Measurements from ENCODE around the gene PFN4. TPM values are rescaled to one million over a fixed set of nuclear protein-coding genes. Genes with fewer than 3 reads are reported as not detected.
A peak's percentile ranks its signal among the peaks of the same experiment; 100 is the strongest.
"Not testable (repeated sequence)": the region's sequence is repeated elsewhere in the genome, so short reads cannot be mapped to it uniquely, and the experiment has no call there.

Gene PFN4
- total and polyA plus RNA-seq, 2 experiments from 2014 or later, result 1.9 TPM; not detected in 1

DNA sequence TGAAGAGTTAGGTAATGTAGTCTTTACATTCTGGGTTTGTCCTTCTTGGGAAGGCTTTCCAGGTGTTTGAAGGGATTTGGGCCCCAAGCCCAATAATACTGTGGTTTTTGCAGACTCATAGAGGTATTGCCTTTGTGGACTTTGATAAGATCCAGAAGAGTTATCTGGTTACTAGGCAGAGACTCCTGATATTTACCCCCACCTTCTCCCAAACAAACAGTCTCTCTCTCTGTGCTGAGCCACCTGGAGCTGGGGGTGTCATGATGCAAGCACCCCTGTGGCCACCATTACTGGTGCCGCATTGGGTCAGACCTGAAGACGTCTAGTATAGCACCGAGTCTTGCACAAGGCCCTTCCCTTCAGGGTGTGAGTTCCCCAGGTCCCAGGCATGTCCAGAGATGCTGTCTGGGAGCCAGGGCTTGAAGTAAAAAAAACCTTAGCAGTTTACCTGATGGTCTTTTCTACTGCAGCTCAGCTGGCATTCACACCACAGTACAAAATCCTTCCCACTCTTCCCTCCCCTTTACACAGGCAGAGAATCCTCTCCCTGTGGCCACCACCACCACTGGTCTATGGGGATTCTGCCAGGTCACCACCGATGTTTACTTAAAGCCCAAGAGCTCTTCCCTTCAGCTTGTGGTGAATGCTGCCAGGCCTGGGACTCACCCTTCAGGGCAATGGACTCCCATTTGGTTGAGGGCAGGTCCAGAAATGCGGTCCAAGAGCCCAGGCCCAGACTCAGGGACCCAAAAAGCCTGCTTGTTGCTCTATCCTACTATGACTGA is 29.5 kb upstream of the PFN4 start:
- no peak overlapping the region for H3K27ac ChIP-seq

DNA sequence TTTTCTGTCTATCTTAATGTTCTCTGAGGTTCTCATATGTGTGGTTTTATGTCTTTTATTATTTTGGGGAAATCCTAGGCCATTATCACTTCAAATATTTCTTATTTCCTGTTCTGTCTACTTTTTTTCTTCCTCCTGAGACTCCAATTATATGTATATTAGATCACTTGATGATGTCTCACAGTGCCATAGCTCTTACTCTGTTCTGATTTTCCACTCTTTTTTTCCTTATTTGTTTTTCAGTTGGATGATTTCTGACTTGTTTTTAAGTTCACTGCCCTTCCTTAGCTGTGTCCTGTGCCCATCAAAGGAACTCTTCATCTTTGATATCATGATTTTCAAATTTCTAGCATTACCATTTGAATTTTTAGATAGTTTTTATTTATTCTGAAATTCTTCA is 24.2 kb upstream of the PFN4 start:
- Histone ChIP-seq H3K27ac (no peak overlapping the region), H3K4me1 (ENCODE audit: low read depth) (no peaks in the 10 kb centered on the region), H3K36me3 (peaks cover 4% of the 10 kb centered on the region), H3K4me3 (no peak overlapping the region), H3K27me3 (no peaks in the 10 kb centered on the region), H3K9me3 (ENCODE audit: low read depth) (no peaks in the 10 kb centered on the region)
- DNase-seq (ENCODE audit: low read depth in 1 of 2, low spot score in 1 of 2), result no peak
- TF ChIP-seq, protein P1, sequence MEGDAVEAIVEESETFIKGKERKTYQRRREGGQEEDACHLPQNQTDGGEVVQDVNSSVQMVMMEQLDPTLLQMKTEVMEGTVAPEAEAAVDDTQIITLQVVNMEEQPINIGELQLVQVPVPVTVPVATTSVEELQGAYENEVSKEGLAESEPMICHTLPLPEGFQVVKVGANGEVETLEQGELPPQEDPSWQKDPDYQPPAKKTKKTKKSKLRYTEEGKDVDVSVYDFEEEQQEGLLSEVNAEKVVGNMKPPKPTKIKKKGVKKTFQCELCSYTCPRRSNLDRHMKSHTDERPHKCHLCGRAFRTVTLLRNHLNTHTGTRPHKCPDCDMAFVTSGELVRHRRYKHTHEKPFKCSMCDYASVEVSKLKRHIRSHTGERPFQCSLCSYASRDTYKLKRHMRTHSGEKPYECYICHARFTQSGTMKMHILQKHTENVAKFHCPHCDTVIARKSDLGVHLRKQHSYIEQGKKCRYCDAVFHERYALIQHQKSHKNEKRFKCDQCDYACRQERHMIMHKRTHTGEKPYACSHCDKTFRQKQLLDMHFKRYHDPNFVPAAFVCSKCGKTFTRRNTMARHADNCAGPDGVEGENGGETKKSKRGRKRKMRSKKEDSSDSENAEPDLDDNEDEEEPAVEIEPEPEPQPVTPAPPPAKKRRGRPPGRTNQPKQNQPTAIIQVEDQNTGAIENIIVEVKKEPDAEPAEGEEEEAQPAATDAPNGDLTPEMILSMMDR (IDR thresholded peaks at IDR 0.05; ENCODE audit: low read depth, low read length), result no peak

More for the DNA sequence above, 29.5 kb upstream of the PFN4 start:
- Histone ChIP-seq H3K9me3 (ENCODE audit: low read depth) (no peaks in the 10 kb centered on the region), H3K27me3 (no peaks in the 10 kb centered on the region), H3K36me3 (peaks cover 4% of the 10 kb centered on the region), H3K4me1 (ENCODE audit: low read depth) (no peaks in the 10 kb centered on the region), H3K4me3 (no peak overlapping the region)
- TF ChIP-seq, protein P1 (IDR thresholded peaks at IDR 0.05; ENCODE audit: low read depth, low read length), result no peak
- DNase-seq (ENCODE audit: low read depth in 1 of 2, low spot score in 1 of 2), result no peak

DNA sequence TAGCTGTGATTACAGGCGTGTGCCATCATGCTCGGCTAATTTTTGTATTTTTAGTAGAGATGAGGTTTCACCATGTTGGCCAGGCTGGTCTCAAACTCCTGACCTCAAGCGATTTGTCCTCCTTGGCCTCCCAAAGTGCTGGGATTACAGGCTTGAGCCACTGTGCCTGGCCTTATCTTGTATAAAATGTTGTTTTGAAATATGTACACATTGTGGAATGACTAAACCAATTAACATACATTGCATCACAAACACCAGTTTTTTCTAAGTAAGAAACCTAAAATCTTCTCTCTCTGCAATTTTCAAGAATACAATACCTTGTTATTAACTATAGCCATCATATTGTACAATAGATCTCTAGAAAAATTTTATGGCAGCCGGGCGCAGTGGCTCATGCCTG is 17.2 kb upstream of the PFN4 start:
- H3K36me3 ChIP-seq; H3K27ac ChIP-seq; H3K4me3 ChIP-seq; H3K9me3 ChIP-seq (ENCODE audit: low read depth); H3K4me1 ChIP-seq (ENCODE audit: low read depth); H3K27me3 ChIP-seq: not testable (repeated sequence)
- peak in 1 of 2 donors; percentile 41 for DNase-seq (ENCODE audit: low read depth in 1 of 2, low spot score in 1 of 2)

DNA sequence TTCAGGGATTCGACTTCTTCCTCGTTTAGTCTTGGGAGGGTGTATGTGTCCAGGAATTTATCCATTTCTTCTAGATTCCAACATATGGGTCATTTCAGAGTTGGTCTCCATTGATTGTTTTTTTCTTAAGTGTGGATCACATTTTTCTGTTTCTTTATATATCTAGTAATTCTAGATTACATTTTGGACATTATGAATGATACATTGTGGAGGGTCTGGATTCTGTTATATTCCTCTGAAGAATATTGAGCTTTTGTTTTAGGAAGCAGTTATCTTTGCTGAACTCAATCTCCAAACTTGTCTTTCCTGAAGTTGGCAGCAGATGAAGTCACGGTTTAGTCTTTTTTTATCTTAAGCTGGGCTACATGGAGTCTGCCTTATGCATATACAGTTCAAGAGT is 9.4 kb upstream of the PFN4 start:
- Histone ChIP-seq H3K36me3 (no peaks in the 10 kb centered on the region), H3K27me3 (no peaks in the 10 kb centered on the region), H3K27ac (no peak overlapping the region), H3K4me3 (no peak overlapping the region), H3K4me1 (ENCODE audit: low read depth) (no peaks in the 10 kb centered on the region), H3K9me3 (ENCODE audit: low read depth) (no peaks in the 10 kb centered on the region)
- TF ChIP-seq, protein P1 (IDR thresholded peaks at IDR 0.05; ENCODE audit: low read depth, low read length), result no peak
- DNase-seq (ENCODE audit: low read depth in 1 of 2, low spot score in 1 of 2), result no peak

DNA sequence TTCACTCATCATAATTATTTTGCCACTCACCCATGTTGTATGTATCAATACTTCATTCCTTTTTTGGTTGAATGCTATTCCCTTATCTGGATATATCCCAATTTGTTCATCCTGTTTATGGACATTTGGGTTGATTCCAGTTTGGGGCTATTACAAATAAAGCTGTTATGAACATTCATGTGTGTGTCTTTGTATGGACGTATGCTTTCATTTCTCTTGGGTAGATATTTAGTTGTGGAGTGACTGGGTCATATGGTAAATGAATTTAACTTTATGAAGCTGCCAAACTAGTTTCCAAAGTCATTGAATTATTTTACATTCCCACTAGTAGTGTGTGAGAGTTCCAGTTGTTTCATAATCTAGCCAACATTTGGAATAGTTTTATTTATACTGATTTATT is 2.8 kb upstream of the PFN4 start:
- no peaks in the 10 kb centered on the region for H3K9me3 ChIP-seq (ENCODE audit: low read depth)
- no peaks in the 10 kb centered on the region for H3K36me3 ChIP-seq
- H3K4me1 ChIP-seq (ENCODE audit: low read depth), result peaks cover 10% of the 10 kb centered on the region
- no peak for DNase-seq (ENCODE audit: low read depth in 1 of 2, low spot score in 1 of 2)
- TF ChIP-seq, protein P1 (IDR thresholded peaks at IDR 0.05; ENCODE audit: low read depth, low read length), result no peak
- H3K27ac ChIP-seq, result no peak overlapping the region
- no peaks in the 10 kb centered on the region for H3K27me3 ChIP-seq
- H3K4me3 ChIP-seq, result no peak overlapping the region

DNA sequence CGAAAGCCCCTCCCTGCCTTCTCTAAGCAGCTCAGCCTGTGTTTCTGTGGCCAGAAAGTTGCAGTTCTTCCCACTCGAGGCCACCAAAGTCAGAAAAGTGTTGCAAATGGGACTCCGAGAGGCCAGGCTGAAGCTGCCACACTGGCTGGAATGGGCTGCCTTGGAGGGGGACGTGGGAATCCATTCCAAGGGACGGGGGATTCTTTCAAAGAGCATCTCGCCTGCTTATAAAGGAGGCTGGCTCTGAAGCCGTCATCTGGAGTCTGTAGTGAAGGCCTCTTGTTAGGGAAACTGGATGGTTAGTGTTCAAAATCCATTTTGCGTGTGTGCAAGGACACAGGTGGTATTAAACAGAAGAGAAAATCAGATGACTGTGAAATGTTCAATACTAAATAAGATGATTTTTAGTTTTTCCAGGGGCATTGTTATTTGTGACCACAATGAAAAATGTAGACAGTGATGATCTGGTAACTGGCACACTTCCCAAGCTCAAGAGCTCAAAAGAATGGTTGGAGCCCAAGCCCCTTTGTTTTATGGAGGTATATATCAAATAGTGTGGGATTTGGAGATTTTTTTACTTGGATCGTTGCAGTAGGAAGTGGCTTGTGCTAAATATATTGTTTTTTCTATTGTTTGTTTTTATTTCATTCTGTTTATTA is 917 bp upstream of the PFN4 start:
- Histone ChIP-seq H3K27ac (peak overlapping the region; percentile 91), H3K4me1 (ENCODE audit: low read depth) (peaks cover 10% of the 10 kb centered on the region), H3K9me3 (ENCODE audit: low read depth) (no peaks in the 10 kb centered on the region), H3K36me3 (no peaks in the 10 kb centered on the region), H3K27me3 (no peaks in the 10 kb centered on the region), H3K4me3 (peak overlapping the region; percentile 59)
- TF ChIP-seq, protein P1 (IDR thresholded peaks at IDR 0.05; ENCODE audit: low read depth, low read length), result no peak
- DNase-seq (ENCODE audit: low read depth in 1 of 2, low spot score in 1 of 2), result peak in 1 of 2 donors; percentile 44
